ENCODE measurements around the gene TMCC1. TPM values are rescaled to one million over a fixed set of nuclear protein-coding genes. Genes with fewer than 3 reads are reported as not detected.

The TMCC1 gene
- total and polyA plus RNA-seq, 2 donors (not counting 1 experiment from before 2014, with no cell fraction given) = 8.5 to 32.2 TPM

DNA sequence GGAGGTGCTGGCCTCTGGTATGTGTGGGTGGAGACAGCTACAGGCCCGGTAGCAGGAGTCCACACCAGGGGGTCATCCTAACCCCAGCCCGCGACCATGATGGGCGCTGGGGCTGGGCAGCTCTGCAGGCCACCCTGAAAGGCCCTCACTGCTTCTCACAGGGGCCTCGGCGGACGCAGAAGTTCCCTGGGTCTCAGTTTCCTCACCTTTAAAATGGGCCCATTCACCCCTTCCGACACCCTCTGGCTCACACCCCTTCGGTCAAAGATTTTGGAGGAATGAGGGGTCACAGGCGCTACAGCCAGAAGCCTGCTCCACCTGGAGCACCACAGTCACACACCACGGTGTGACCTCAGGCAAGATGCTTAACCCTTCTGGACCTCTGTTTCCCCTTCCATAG lies 295.0 kb downstream of the TMCC1 start:
- DNase-seq (no peak), ATAC-seq (ENCODE audit: low read depth) (no peak)
- no peaks in the 10 kb centered on the region for H4K20me1 ChIP-seq (ENCODE audit: control insufficient read depth, insufficient read depth, low read length, poor library complexity, severe bottlenecking)
- peaks cover 0 to 13% (median 5%) of the 10 kb centered on the region in 4 experiments for H3K27me3 ChIP-seq (replicated peaks in 1 of 4; ENCODE audit: control extremely low read depth in 1 of 4, control insufficient read depth in 3 of 4, insufficient read depth in 4 of 4, low read length in 3 of 4)
- CTCF ChIA-PET = interaction anchor here (1.0 kb wide), 1 partner anchor 108 kb away, joined by 3 read pairs; no protein-coding TSS in a partner anchor
- no peak overlapping the region for H3K4me2 ChIP-seq (replicated peaks; ENCODE audit: low read depth, low read length, poor library complexity, severe bottlenecking)
- no peaks in the 10 kb centered on the region for H3K9me3 Mint-ChIP-seq (ENCODE audit: insufficient read depth)
- H3K4me1 ChIP-seq (ENCODE audit: control insufficient read depth in 2 of 2, insufficient read depth in 2 of 2, low read length in 2 of 2) = peaks cover 9 to 10% of the 10 kb centered on the region in 2 donors
- H3K9ac ChIP-seq (ENCODE audit: low read length) = no peak overlapping the region
- H3K27ac ChIP-seq (ENCODE audit: low read length in 2 of 2) = no peak overlapping the region
- POLR2A ChIA-PET = no interaction called here
- TF ChIP-seq EZH2 (IDR thresholded peaks at IDR 0.05; ENCODE audit: borderline replicate concordance, insufficient read depth, low read depth, low read length, poor library complexity, severe bottlenecking) = no peak
- TF ChIP-seq, protein P1, sequence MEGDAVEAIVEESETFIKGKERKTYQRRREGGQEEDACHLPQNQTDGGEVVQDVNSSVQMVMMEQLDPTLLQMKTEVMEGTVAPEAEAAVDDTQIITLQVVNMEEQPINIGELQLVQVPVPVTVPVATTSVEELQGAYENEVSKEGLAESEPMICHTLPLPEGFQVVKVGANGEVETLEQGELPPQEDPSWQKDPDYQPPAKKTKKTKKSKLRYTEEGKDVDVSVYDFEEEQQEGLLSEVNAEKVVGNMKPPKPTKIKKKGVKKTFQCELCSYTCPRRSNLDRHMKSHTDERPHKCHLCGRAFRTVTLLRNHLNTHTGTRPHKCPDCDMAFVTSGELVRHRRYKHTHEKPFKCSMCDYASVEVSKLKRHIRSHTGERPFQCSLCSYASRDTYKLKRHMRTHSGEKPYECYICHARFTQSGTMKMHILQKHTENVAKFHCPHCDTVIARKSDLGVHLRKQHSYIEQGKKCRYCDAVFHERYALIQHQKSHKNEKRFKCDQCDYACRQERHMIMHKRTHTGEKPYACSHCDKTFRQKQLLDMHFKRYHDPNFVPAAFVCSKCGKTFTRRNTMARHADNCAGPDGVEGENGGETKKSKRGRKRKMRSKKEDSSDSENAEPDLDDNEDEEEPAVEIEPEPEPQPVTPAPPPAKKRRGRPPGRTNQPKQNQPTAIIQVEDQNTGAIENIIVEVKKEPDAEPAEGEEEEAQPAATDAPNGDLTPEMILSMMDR (IDR thresholded peaks at IDR 0.05) = no peak
- peaks cover 9% of the 10 kb centered on the region for H3K4me1 Mint-ChIP-seq
- no peak overlapping the region for H3K4me3 ChIP-seq (ENCODE audit: control extremely low read depth in 1 of 5, extremely low read depth in 1 of 5, insufficient read depth in 1 of 5, low read depth in 2 of 5, low read length in 4 of 5)
- peaks cover 8% of the 10 kb centered on the region for H3K27me3 Mint-ChIP-seq
- intact Hi-C loops (cut with micrococcal nuclease) = no loop called here
- H2AFZ ChIP-seq (ENCODE audit: insufficient read depth, low read depth, low read length, poor library complexity, severe bottlenecking) = no peak overlapping the region
- H3K9me3 ChIP-seq (ENCODE audit: control extremely low read depth in 1 of 3, control insufficient read depth in 2 of 3, insufficient read depth in 1 of 3, low read length in 2 of 3) = no peaks in the 10 kb centered on the region
- H3K79me2 ChIP-seq (ENCODE audit: control insufficient read depth, insufficient read depth, low read length) = no peaks in the 10 kb centered on the region
- no peak overlapping the region for H3K4me3 Mint-ChIP-seq
- no peaks in the 10 kb centered on the region for H3K36me3 ChIP-seq (replicated peaks in 1 of 2; ENCODE audit: control extremely low read depth in 1 of 2, control insufficient read depth in 1 of 2, extremely low read depth in 1 of 2, insufficient read depth in 2 of 2, low read length in 1 of 2)
- H3K27ac Mint-ChIP-seq = no peak overlapping the region
- 89% methylated on average over 10 of the region's 11 CpGs for WGBS (ENCODE audit: insufficient coverage)

DNA sequence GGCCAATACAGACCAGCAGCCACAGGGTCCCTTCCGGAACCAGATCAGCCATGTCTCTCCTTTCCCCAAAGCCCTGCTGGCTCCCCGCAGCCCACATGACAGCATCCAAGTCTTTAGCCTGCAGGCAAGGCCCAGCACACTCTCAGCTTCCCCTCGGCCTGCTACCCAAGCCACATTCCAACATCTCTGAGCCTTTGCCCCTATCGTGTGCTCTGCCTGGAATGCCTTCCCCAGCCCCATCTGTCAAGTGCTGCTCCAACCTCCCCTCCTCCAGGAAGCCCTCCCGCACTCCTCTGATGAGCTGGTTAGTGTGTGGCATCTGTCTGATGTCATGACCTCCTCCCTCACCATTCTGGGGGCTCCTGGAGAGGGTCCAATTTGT lies 295.5 kb downstream of the TMCC1 start:
- Histone ChIP-seq H3K4me1 (ENCODE audit: control insufficient read depth in 2 of 2, insufficient read depth in 2 of 2, low read length in 2 of 2) (peaks cover 14 to 15% of the 10 kb centered on the region in 2 donors), H3K27me3 (replicated peaks in 1 of 4; ENCODE audit: control extremely low read depth in 1 of 4, control insufficient read depth in 3 of 4, insufficient read depth in 4 of 4, low read length in 3 of 4) (peaks cover 0 to 18% (median 6%) of the 10 kb centered on the region in 4 experiments), H2AFZ (ENCODE audit: insufficient read depth, low read depth, low read length, poor library complexity, severe bottlenecking) (no peak overlapping the region), H4K20me1 (ENCODE audit: control insufficient read depth, insufficient read depth, low read length, poor library complexity, severe bottlenecking) (no peaks in the 10 kb centered on the region), H3K4me3 (ENCODE audit: control extremely low read depth in 1 of 5, extremely low read depth in 1 of 5, insufficient read depth in 1 of 5, low read depth in 2 of 5, low read length in 4 of 5) (no peak overlapping the region), H3K27ac (ENCODE audit: low read length in 2 of 2) (no peak overlapping the region), H3K36me3 (replicated peaks in 1 of 2; ENCODE audit: control extremely low read depth in 1 of 2, control insufficient read depth in 1 of 2, extremely low read depth in 1 of 2, insufficient read depth in 2 of 2, low read length in 1 of 2) (no peaks in the 10 kb centered on the region), H3K9me3 (ENCODE audit: control extremely low read depth in 1 of 3, control insufficient read depth in 2 of 3, insufficient read depth in 1 of 3, low read length in 2 of 3) (peaks cover 0 to 4% (median 0%) of the 10 kb centered on the region in 3 donors), H3K4me2 (replicated peaks; ENCODE audit: low read depth, low read length, poor library complexity, severe bottlenecking) (no peak overlapping the region), H3K79me2 (ENCODE audit: control insufficient read depth, insufficient read depth, low read length) (no peaks in the 10 kb centered on the region), H3K9ac (ENCODE audit: low read length) (no peak overlapping the region)
- intact Hi-C loops (cut with micrococcal nuclease) = no loop called here
- Mint-ChIP-seq H3K27me3 (peaks cover 12% of the 10 kb centered on the region), H3K9me3 (ENCODE audit: insufficient read depth) (no peaks in the 10 kb centered on the region), H3K4me1 (peaks cover 14% of the 10 kb centered on the region), H3K27ac (no peak overlapping the region), H3K4me3 (no peak overlapping the region)
- ChIA-PET POLR2A (no interaction called here), CTCF (interaction anchor here (1.0 kb wide), 1 partner anchor 108 kb away, joined by 3 read pairs; no protein-coding TSS in a partner anchor)
- ATAC-seq (ENCODE audit: low read depth) (no peak), DNase-seq (no peak)
- no peak for TF ChIP-seq EZH2 (IDR thresholded peaks at IDR 0.05; ENCODE audit: borderline replicate concordance, insufficient read depth, low read depth, low read length, poor library complexity, severe bottlenecking)
- TF ChIP-seq, protein P1 (IDR thresholded peaks at IDR 0.05) = no peak
- WGBS (ENCODE audit: insufficient coverage) = 89% methylated on average over 4 of the region's 5 CpGs

Small RNAs within 50 kb of the gene (small RNA-seq; reads per million reads assigned to genes)
- gene RF00026 (ENCODE audit: insufficient read length, low read depth, low replicate concordance) (not detected), gene RNY3P13 (ENCODE audit: insufficient read length, low read depth, low replicate concordance) (not detected)

Other genes starting within 250 kb of the TMCC1 start
- gene TRH, start 81.0 kb upstream of the TMCC1 start, total RNA-seq = not detected in 2 replicates
- not detected in 2 replicates for gene TRH, start 81.0 kb upstream of the TMCC1 start, polyA plus RNA-seq
- 8.4 and 8.8 TPM in 2 replicates for gene ALG1L2, start 188.1 kb upstream of the TMCC1 start, total RNA-seq
- not detected in 2 replicates for gene ALG1L2, start 188.1 kb upstream of the TMCC1 start, polyA plus RNA-seq

Measured in B cell (primary cell).